Effector memory CD8-positive, alpha-beta T cell (primary cell): ENCODE data around the gene MYO9B.

Source experiments
- ATAC-seq: fragments of 150-1000 bp; cut with Tn5 transposase; replicated peaks from 2 replicates; pipeline ENCODE4 v1.10.0; 2021; ENCODE audit warnings: mild to moderate bottlenecking, moderate library complexity
- DNase-seq, 3 experiments: peaks; one replicate each; pipeline ENCODE4 v3.0.0; 2021
- H3K27ac Mint-ChIP-seq, 2 donors: one replicate each; pipeline ENCODE4 v1.8.0; 2022; ENCODE audit warnings: mild to moderate bottlenecking in 2 of 2, mixed read lengths in 2 of 2, moderate library complexity in 2 of 2
- H3K27me3 Mint-ChIP-seq, 2 donors: one replicate each; pipeline ENCODE4 v1.8.0; 2022; ENCODE audit warnings: mixed read lengths in 2 of 2
- H3K36me3 Mint-ChIP-seq: one replicate; pipeline ENCODE4 v1.8.0; 2022; ENCODE audit warnings: mild to moderate bottlenecking, moderate library complexity, mixed read lengths; ENCODE audit not compliant: insufficient read depth
- H3K4me1 Mint-ChIP-seq, 2 donors: one replicate each; pipeline ENCODE4 v1.8.0; 2022; ENCODE audit warnings: low read depth in 2 of 2, mixed read lengths in 2 of 2
- H3K4me3 Mint-ChIP-seq, 2 donors: one replicate each; pipeline ENCODE4 v1.8.0; 2022; ENCODE audit warnings: mild to moderate bottlenecking in 2 of 2, mixed read lengths in 2 of 2, moderate library complexity in 2 of 2
- H3K9me3 Mint-ChIP-seq, 2 donors: one replicate each; pipeline ENCODE4 v1.8.0; 2022; ENCODE audit warnings: mixed read lengths in 2 of 2

Gene MYO9B

DNA sequence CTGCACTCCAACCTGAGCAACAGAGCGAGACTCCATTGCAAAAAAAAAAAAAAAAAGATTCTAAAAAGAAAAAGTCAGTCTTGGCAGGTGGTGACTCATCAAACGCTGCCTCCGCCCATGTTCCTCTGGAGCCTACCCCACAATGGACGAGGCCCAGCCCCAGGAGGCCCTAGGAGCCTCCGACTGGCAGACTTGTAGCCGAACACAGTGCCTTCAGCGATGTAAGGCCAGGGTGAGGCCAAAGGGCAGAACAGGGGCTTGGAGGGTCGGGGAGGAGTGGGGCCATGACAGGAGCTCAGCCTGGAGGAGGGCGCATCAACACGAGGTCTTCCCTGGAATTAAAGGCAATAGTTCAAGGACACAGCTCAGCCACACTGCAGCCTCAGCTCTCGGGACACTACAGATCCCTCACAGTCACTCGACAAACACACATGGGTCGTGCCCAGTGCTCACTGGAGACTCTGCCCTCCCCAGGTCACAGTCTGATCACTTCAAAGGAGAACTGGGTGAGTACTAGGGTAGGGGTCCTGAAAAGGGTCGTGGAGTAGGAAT, 144.7 kb downstream of the MYO9B start:
- no peaks in the 10 kb centered on the region for H3K27me3 Mint-ChIP-seq
- peaks cover 30% of the 10 kb centered on the region for H3K36me3 Mint-ChIP-seq
- H3K27ac Mint-ChIP-seq, result no peak overlapping the region
- no peak for ATAC-seq
- H3K9me3 Mint-ChIP-seq, result no peaks in the 10 kb centered on the region
- no peak for DNase-seq
- no peak overlapping the region for H3K4me3 Mint-ChIP-seq
- H3K4me1 Mint-ChIP-seq, result peaks cover under 1 to 5% of the 10 kb centered on the region in 2 donors

DNA sequence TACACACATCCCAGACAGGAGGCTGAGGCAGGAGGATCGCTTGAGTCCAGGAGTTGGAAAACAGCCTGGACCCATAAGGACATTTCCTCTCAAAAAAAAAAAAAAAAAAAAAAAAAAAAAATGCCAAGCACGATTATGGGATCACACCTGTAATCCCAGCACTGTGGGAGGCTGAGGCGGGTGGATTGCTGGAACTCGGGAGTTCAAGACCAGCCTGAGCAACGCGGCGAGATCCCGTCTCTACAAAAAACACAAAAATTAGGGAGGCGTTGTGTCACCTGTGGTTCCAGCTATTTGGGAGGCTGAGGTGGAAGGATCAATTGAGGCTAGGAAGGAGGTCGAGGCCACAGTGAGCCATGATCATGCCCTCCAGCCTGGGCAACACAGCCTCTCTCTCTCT, 149.5 kb downstream of the MYO9B start:
- Mint-ChIP-seq H3K4me1 (peaks cover 9 to 11% of the 10 kb centered on the region in 2 donors), H3K36me3 (peaks cover 22% of the 10 kb centered on the region), H3K27me3 (no peaks in the 10 kb centered on the region), H3K4me3 (peak overlapping the region; percentile 87 to 95), H3K27ac (peak overlapping the region in 1 of 2 donors; percentile 94), H3K9me3 (no peaks in the 10 kb centered on the region)
- DNase-seq, result no peak
- no peak for ATAC-seq

DNA sequence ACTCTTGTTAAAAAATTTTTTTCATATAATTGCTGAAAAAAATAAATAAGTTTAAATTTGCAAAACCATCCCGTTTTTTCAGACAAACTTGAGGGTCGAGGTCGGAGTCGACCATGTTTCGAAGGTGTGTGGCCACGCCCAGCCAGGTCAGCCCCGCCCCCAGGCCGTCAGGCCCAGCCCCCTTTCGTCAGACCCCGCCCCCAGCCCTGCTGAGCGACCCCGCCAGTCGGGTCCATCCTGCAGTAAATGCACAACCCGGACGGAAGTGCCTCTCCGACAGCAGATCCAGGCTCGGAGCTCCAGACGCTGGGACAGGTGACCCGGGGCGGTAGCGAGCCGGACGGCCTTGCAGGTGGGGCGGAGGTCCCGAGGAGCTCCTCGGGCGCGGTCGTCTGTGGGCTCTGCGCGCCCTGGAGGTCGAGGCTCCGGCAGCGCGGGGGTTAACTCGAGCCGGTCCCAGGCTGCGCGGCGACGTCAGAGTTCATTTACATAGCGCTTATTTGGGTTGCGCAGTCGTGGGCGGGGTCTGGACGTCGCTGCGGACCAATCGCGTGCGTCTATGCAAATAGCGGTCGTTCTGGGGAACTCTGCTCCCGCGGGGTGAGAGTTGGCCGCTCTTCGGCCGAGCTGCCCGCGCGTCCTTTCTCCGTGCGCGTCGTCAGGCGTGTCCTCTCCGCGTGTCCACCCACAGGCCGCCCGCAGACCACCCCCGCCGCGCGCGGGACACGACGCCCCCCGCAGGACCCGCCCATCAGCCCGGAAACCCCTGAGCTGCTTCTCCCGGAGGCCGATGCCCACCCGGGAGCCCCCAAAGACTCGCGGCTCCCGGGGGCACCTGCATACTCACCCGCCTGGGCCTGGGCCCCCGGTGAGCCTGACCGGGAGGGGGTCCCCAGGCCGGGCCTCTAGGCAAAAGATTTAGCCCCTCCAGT, 150.7 kb downstream of the MYO9B start, which contains the start of gene OCEL1:
TSS of gene OCEL1 (plus strand) at position 225 of the 932 bp plus-strand sequence. CDS start at position 247, 22 bp downstream.
- peak; percentile 90 for ATAC-seq
- peak; percentile 93 to 95 (median 94) for DNase-seq
- Mint-ChIP-seq H3K9me3 (no peaks in the 10 kb centered on the region), H3K27ac (peak within 1 kb of the TSS; percentile 94 to 95), H3K27me3 (no peaks in the 10 kb centered on the region), H3K36me3 (peaks cover 23% of the 10 kb centered on the region), H3K4me1 (peaks cover 9 to 11% of the 10 kb centered on the region in 2 donors), H3K4me3 (peak within 1 kb of the TSS; percentile 87 to 95)

DNA sequence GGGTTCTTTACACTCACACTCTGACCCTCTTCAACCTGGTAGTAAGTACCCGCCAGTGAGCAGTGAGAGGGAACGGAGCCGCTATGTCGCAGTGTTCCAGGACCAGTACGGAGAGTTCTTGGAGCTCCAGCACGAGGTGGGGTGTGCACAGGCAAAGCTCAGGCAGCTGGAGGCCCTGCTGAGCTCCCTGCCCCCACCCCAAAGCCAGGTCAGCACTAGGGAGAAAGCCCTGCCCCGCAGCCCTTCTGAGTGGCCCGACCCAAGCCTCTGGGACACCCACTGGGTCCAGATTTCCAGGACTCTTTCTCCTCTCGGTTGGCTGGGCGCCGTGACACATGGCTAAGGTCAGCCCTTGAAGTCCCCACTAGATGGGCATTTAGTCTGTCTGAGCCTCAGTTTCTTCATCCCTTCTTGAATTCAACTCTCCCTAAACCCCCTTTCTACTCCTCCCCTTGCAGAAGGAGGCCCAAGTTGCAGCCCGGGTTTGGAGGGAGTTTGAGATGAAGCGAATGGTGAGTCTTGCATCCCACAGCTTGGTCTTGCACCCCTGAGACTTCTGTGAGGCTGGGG, 152.3 kb downstream of the MYO9B start:
- no peaks in the 10 kb centered on the region for H3K27me3 Mint-ChIP-seq
- no peak overlapping the region for H3K27ac Mint-ChIP-seq

DNA sequence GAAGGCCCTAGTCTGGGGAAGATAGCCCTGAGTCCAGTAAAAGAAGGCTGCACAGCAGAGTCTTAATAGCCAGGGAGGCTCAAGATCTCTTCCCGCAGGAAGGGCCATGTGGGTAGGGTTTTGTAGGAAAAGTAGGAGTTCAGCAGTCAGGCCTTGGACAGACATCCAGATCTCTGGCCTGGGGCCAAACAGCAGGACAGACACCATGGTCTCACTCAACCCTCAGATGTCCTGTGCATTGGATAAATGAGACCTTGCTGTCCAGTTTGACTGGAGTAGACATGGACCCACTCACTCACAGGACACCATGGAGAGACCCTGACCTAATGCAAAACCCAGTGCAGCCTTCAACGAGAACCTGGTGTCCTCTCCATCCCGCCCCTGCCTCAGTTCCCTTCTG, 154.3 kb downstream of the MYO9B start:
- DNase-seq (no peak), ATAC-seq (no peak)
- peaks cover 13 to 17% of the 10 kb centered on the region in 2 donors for H3K4me1 Mint-ChIP-seq
- no peak overlapping the region for H3K4me3 Mint-ChIP-seq
- no peaks in the 10 kb centered on the region for H3K27me3 Mint-ChIP-seq
- peaks cover 27% of the 10 kb centered on the region for H3K36me3 Mint-ChIP-seq
- no peak overlapping the region for H3K27ac Mint-ChIP-seq
- no peaks in the 10 kb centered on the region for H3K9me3 Mint-ChIP-seq

More for the DNA sequence above, 152.3 kb downstream of the MYO9B start:
- Mint-ChIP-seq H3K4me1 (peaks cover 9 to 11% of the 10 kb centered on the region in 2 donors), H3K4me3 (no peak overlapping the region), H3K36me3 (peaks cover 23% of the 10 kb centered on the region), H3K9me3 (no peaks in the 10 kb centered on the region)
- ATAC-seq, result no peak
- no peak for DNase-seq

DNA sequence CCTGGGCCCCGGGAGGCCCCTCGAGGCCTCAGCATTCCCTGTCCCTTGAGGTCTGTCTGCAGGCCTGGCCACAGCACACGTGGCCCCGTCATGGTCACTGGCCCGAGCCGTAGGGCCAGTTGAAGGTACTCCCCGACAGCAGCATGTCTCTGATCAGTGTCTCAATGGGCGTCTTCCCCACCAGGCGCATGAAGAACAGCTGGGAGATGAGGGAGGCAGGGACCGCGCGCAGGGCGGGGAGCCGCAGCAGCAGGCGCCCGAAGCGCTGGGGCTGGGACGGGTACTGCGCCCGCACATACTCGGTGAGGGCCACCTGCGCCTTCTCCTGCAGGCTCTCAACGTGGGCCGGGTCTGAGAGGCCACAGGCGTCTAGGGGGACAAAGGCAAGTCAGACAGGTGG, 156.7 kb downstream of the MYO9B start:
- Mint-ChIP-seq H3K27ac (no peak overlapping the region), H3K4me1 (peaks cover 8% of the 10 kb centered on the region in 2 donors), H3K4me3 (no peak overlapping the region), H3K36me3 (peaks cover 12% of the 10 kb centered on the region), H3K27me3 (no peaks in the 10 kb centered on the region), H3K9me3 (no peaks in the 10 kb centered on the region)
- no peak for ATAC-seq
- no peak for DNase-seq

DNA sequence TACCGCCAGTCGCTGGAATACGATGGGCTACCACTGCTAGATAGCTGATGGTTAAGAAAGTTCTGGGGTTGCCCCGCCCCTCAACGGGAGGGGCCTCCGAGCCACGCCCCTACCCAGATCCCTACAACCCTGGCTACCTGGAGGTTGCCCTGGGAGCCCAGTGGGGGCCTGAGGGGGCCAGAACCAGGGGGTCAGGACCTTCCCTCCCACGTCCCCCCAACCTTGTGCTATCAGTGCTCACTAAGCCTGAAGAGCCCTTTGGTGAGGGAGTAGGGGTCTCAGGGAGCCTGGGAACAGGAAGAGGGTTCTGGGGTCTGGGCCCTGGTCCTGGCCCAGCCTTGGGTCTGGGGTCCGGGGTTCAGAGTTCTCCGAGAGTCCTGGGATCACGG, 159.3 kb downstream of the MYO9B start:
- peak overlapping the region; percentile 9 to 16 for H3K27ac Mint-ChIP-seq
- peaks cover 6% of the 10 kb centered on the region in 2 donors for H3K4me1 Mint-ChIP-seq
- no peaks in the 10 kb centered on the region for H3K27me3 Mint-ChIP-seq
- DNase-seq (peak in 2 of 3 experiments; percentile 37 to 50), ATAC-seq (peak; percentile 49)
- peak overlapping the region; percentile 70 to 80 for H3K4me3 Mint-ChIP-seq
- H3K9me3 Mint-ChIP-seq, result no peaks in the 10 kb centered on the region
- H3K36me3 Mint-ChIP-seq, result peaks cover 12% of the 10 kb centered on the region

DNA sequence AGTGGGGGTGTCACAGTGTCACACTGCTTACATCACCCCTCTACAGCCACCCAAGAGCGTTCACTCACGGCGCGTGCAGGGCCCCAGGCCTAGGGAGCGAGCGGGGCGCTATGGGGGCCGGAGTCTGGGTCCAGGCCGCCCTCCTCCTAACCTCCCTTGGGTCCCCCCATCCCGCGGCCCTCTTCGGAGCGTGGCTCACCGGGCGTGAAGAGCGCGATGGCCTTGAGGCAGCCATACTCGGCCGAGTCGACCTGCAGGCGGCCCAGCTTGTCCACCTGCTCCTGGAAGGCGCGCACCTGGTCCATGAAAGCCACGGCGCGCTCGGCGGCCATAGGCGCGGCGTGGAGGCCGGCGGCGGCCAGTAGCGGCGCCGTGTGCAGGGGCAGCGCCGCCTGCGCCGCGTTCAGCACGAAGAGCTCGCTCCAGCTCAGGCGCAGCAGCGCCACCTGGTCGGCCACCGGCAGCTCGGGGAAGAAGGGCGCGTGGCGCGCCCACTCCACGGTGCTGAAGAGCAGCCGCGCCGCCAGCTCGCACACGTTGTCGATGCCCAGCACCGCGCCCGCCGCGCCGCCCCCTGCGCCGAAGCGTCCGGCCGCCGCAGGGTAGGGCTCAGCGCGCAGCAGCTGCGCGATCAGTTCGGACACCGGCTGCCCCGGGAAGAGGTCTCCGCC, 159.9 kb downstream of the MYO9B start:
- H3K9me3 Mint-ChIP-seq, result no peaks in the 10 kb centered on the region
- ATAC-seq, result peak; percentile 93
- H3K4me3 Mint-ChIP-seq, result peak overlapping the region; percentile 70 to 80
- no peaks in the 10 kb centered on the region for H3K27me3 Mint-ChIP-seq
- peak overlapping the region in 1 of 2 donors; percentile 16 for H3K27ac Mint-ChIP-seq
- peak; percentile 61 to 71 (median 65) for DNase-seq
- peaks cover 9% of the 10 kb centered on the region for H3K36me3 Mint-ChIP-seq
- peaks cover 6% of the 10 kb centered on the region in 2 donors for H3K4me1 Mint-ChIP-seq

DNA sequence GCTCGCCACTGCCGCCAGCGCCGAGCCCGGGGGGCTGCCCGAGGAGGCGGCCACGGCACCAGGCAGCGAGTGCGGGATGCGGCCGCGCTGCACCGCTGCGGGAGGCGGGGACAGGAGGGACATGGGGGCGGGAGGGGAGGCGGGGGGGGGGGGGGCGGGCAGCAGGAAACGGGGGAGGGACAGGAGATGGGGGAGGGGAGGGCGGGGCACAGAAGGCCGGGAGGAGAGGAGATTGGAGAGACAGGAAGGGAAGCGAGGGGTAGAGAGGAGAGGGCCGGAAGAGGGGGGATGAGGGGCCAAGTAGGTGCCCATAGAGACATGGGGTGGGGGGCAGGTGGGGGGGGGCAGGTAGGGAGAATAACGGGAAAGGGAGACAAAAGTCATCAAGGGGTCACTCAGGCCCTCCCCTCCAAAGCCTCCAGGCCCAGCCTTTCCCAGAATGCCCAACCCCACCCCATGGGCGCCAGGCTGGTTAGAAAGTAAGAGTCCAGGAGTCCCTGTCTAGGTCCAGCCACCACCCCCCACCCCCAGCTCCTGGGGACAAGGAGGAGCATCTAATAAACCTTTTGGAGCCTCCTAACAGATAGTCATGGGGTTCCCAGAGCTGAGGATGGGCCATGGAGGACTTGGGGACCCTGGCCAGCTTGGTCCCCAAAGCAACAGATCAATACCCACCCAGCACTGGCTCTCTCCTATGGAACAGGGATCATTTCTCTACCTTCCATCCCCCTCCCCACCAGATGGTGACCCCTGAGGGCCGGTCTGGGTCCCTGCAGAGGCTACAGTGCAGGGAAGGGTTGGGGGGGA, 160.6 kb downstream of the MYO9B start:
- DNase-seq (no peak), ATAC-seq (peak; percentile 30)
- Mint-ChIP-seq H3K27ac (no peak overlapping the region), H3K9me3 (no peaks in the 10 kb centered on the region), H3K27me3 (no peaks in the 10 kb centered on the region), H3K4me1 (peaks cover 6% of the 10 kb centered on the region in 2 donors), H3K4me3 (peak overlapping the region; percentile 70 to 80), H3K36me3 (peaks cover 9% of the 10 kb centered on the region)

DNA sequence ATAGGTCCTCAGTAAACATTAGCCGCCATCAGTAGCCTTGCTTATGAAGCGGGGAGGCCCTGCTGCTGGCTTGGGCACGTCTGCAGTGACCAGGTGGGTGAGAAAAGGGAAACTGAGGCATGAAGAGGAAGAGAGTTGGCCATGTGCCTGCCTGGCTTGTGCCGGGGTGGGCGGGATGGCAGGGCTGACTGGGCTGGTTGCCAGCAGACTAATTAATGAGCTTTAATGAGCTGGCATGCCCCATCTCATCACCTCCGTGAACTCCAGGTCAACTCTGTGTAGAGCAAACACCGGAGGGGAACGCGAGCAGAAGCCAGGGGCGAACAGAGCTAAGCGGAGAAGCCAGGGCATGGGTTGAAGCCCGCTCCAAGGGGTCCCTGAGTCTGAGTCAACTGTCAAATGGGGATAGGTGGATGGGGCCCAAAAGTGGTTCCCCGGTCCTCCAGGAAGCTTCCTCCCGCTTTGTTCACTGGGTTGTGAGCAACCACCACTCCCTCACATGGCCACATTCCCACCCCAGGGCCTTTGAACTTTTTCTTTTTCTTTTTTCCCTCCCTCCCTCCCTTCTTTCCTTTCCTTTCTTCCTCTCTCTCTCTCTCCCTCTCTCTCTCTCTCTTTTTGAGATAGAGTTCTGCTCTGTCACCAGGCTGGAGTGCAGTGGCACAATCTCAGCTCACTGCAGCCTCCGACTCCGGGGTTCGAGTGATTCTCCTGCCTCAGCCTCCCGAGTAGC, 161.4 kb downstream of the MYO9B start:
- H3K4me1 Mint-ChIP-seq, result peaks cover 6 to 8% of the 10 kb centered on the region in 2 donors
- ATAC-seq, result no peak
- no peak for DNase-seq
- peak overlapping the region; percentile 70 to 80 for H3K4me3 Mint-ChIP-seq
- no peak overlapping the region for H3K27ac Mint-ChIP-seq
- peaks cover 9% of the 10 kb centered on the region for H3K36me3 Mint-ChIP-seq
- H3K9me3 Mint-ChIP-seq, result no peaks in the 10 kb centered on the region
- H3K27me3 Mint-ChIP-seq, result no peaks in the 10 kb centered on the region

DNA sequence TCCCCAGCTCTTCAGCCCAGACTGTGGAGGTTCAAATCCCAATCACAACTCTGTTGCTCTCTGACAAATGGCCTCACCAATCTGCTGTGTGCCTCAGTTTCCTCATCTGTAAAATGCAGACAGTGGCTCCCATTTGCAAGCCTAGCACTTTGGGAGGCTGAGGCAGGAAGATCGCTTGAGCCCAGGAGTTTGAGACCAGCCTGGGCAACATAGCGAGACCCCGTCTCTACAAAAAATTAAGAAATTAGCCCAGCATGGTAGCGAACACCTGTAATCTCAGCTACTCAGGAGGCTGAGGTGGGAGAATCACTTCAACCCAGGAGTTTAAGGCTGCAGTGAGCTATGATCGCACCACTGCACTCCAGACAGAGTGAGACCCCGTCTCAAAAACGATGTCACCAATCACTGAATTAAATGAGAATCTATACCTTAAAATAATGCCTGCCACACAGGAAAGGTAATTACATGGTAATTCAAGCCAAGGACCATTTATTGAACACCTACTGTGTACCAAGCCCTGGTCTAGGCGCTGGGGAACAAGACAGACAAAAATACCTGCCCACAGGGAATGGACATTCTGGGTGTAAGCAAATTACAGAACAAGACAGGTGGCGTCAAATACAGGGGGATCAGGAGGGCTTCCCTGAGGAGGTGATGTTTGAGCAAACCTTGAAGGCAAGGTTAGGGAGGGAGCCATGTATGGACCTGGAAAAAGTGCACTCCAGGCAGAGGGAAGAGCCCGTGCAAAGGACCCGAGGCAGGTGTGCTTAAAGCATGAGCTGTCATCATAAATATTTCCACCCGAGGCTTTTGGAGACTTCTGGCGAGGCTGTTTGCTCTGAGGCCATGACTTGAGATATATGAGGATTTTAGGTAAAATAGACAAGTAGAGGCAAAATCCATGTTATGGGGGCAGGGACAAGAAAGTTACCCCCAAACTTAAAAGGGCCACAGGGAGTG, 162.4 kb downstream of the MYO9B start:
- Mint-ChIP-seq H3K9me3 (no peaks in the 10 kb centered on the region), H3K4me3 (peak overlapping the region; percentile 22 to 33), H3K27ac (no peak overlapping the region), H3K4me1 (peaks cover 6 to 8% of the 10 kb centered on the region in 2 donors), H3K36me3 (peaks cover 9% of the 10 kb centered on the region), H3K27me3 (no peaks in the 10 kb centered on the region)
- no peak for DNase-seq
- ATAC-seq, result no peak
